H1 (cell line): Measurements from ENCODE around the gene TTBK1. TPM values are rescaled to one million over a fixed set of nuclear protein-coding genes. Genes with fewer than 3 reads are reported as not detected.

Source experiments
- BCL11A ChIP-seq, 2 experiments: IDR thresholded peaks; one replicate each; pipeline ENCODE4 v1.6.1; 2011; ENCODE audit warnings: low read depth in 2 of 2, low read length in 2 of 2, mild to moderate bottlenecking in 2 of 2
- CBX8 ChIP-seq: fragments of 300-800, 300-1000 bp; sonication (generic); IDR thresholded peaks from 2 replicates; pipeline ENCODE4 v1.7.1; 2016; ENCODE audit warnings: low read depth, low read length, borderline replicate concordance
- CEBPB ChIP-seq: IDR thresholded peaks from 2 replicates; pipeline ENCODE4 v1.6.1; 2012; ENCODE audit warnings: low read depth, low read length
- CHD7 ChIP-seq: fragments of 300-600 bp; sonication (generic); IDR thresholded peaks from 2 replicates; pipeline ENCODE4 v1.7.1; 2012; ENCODE audit warnings: low read length, moderate library complexity, mild to moderate bottlenecking, inconsistent platforms; ENCODE audit not compliant: insufficient replicate concordance
- FOSL1 ChIP-seq: IDR thresholded peaks from 2 replicates; pipeline ENCODE4 v1.6.1; 2011; ENCODE audit warnings: mild to moderate bottlenecking, low read depth, low read length, moderate library complexity; ENCODE audit not compliant: insufficient read depth
- JUND ChIP-seq: IDR thresholded peaks from 2 replicates; pipeline ENCODE4 v1.6.1; 2011; ENCODE audit warnings: mild to moderate bottlenecking, improper control_type of control experiment, low read length
- KDM4A ChIP-seq: IDR thresholded peaks from one replicate; pipeline ENCODE4 v1.7.1; 2012; ENCODE audit warnings: low read depth, mild to moderate bottlenecking, moderate library complexity, low read length, inconsistent platforms; ENCODE audit not compliant: severe bottlenecking
- RFX5 ChIP-seq: IDR thresholded peaks from 2 replicates; pipeline ENCODE4 v1.6.1; 2011; ENCODE audit warnings: low read depth, low read length, improper control_type of control experiment, borderline replicate concordance
- SP1 ChIP-seq: IDR thresholded peaks from 2 replicates; pipeline ENCODE4 v1.6.1; 2011; ENCODE audit warnings: low read depth, low read length
- SRF ChIP-seq: IDR thresholded peaks from 2 replicates; pipeline ENCODE4 v1.6.1; 2011; ENCODE audit warnings: mild to moderate bottlenecking, low read depth, low read length, moderate library complexity
- polyA plus RNA-seq, 7 experiments: library from polyadenylated mRNA; depleted of rRNA in 3 of 7; stranded (reverse) in 5 of 7; unstranded in 2 of 7; fragments of >200 nt in 5 of 7; fragments of 200-250 nt in 2 of 7; gene quantifications; 1 replicate in 5 of 7; 2 replicates in 1 of 7; 4 replicates in 1 of 7; pipeline versions ENCODE4 v1.2.1 to v1.2.3, GENCODE V29; 2011 to 2013; ENCODE audit warnings: missing spikeins in 2 of 7, mixed read lengths in 2 of 7
- total RNA-seq: library from RNA; stranded (reverse); fragmentation: NEBNext Ultra II Directional; extraction: Animal tissue kit (Norgen Biotek cat#: 25700); gene quantifications from 2 replicates; pipeline ENCODE4 v1.2.1, GENCODE V29; 2021

The TTBK1 gene
- total and polyA plus RNA-seq, 2 of the 8 experiments (the other 6 are each of a cell fraction or from before 2014, with no cell fraction given) = 0.53 to 1.6 TPM

- TF ChIP-seq CHD7 (no peak), JUND (no peak), CBX8 (no peak), FOSL1 (no peak), KDM4A (no peak), SRF (no peak), RFX5 (no peak), CEBPB (no peak), SP1 (no peak), BCL11A (IDR thresholded peaks at IDR 0.05; ENCODE audit: low read depth in 2 of 2, low read length in 2 of 2) (no peak)
These were observed 46.9 kb upstream of the TTBK1 start (continued) for GRCh38 chr6:43196337-43196736.
